GM20431 (cell line): Measurements from ENCODE around the gene PSME2.

Source experiments
- in situ Hi-C: fragments of 300-500 bp; cut with MseI, MboI; formaldehyde crosslinking; loops from one replicate; pipeline ENCODE4 v1.15.0; 2020; ENCODE audit warnings: low sequenced_read_pairs; ENCODE audit not compliant: unreplicated experiment

The PSME2 gene

DNA sequence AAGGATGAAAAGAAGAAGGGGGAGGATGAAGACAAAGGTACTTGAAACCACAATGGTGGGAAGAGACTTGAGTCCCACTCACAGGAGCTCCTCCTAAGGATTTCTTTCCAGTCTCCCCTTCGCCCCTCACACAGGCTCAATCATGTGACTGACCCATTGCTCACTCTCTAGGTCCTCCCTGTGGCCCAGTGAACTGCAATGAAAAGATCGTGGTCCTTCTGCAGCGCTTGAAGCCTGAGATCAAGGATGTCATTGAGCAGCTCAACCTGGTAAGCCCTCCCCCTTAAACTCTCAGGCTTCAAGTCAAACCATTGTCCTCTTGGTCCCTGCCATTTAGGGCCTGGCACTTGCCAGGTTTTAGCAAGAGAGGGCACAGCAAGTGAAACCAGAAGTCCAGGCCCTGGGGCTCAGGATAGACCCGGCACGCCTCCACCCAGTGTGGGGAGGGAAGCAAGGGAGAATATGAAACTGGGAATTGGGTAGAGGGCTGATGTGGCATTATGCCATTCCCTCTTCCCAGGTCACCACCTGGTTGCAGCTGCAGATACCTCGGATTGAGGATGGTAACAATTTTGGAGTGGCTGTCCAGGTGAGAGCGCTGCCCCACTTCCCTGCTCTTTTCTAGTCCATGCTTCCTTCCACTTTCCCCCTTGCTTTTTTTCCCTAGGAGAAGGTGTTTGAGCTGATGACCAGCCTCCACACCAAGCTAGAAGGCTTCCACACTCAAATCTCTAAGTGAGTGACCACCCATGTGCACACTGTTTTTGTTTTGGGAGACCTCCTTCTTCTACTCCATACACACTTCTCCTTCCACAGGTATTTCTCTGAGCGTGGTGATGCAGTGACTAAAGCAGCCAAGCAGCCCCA lies 8.6 kb downstream of the PSME2 start:
- in situ Hi-C loops = no loop called here

DNA sequence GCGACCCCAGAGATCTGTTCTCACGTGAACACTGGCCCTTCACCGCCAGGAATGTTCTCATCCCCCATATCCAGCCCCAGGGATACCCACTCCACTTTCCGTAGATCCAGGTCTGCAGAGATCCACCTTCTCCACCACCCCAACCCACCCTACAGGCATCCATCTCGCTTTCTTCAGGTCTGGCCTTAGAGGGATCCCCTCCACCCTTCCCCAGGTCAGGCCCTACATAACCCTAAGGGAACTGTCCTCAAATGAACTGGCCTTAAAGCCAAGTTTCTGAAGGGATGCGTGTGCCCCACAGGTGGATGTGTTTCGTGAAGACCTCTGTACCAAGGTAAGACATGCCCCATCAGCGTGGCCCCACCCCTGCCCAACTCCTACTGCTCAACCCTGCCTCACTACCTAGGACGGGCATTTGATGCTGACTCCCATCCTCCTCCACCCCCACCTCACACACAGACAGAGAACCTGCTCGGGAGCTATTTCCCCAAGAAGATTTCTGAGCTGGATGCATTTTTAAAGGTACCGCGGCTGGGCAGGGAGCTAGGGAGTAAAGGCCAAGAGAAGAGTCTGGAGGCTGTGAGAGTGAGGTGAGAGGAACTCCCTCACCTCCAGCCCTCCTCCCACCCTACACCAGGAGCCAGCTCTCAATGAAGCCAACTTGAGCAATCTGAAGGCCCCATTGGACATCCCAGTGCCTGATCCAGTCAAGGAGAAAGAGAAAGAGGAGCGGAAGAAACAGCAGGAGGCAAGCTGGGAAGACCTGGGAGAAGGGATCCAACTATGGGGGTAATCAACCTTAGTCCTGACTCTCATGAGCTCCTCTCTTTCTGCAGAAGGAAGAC lies 9.5 kb downstream of the PSME2 start:
- in situ Hi-C loops = no loop called here

DNA sequence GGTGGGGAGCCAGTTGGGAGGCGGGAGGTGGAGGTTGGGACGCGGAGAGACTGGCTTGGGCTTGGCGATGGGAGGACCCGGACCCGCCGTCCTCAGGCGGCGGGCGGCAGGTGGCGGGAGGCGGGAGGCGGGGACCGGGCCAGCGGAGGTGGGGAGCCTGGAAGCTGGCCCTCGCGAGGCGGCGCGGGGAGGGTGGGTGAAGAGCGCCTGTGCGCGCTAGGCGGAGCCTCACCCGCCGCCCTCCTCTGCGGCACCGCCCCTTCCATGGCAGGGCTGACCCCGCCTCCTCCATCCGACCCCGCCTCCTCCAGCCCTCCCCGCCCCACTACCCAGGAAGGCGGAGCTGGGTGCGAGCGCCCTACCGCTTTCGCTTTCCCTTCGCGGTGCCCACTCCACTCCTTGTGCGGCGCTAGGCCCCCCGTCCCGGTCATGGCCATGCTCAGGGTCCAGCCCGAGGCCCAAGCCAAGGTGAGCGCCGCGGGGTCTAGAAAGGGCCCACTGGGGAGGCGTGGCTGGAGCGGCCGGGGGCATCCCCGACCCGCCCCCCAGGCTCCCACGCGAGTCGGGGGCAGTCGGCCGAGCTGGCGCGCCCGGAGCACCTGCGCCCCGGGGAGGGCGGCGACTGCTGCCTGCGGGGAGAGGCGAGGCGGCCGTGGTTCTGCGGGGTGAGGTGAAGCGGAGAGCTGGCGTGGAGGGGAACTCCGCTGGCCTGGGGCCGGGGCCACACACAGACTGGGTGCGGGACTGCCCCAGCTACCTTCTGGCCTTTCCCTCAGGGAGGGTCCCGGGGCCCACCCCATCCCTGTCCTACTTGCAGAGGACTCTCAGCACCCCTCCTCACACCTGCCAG lies 10.4 kb downstream of the PSME2 start, which contains the start of gene PSME1:
Gene PSME1 (plus strand): TSS at position 361 of the 850 bp plus-strand sequence. CDS start 69 bp downstream, at position 430.
- in situ Hi-C loops = no loop called here

DNA sequence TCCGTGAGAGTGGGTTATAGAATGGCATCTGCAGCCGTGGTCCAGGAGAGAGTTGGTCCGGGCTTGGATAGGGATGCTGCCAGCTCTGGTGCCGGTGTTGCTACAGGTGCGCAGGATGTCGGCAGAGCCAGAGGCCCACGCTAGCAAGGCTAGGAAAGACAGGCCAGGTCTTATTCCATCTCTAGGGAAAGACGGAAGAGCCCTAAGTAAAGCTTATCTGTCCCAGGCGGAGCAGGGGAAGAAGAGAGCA lies 10.9 kb downstream of the PSME2 start:
- in situ Hi-C loops = no loop called here

- in situ Hi-C loops = no loop called here
Observed at GRCh38 chr14:24133735-24134134, 12.7 kb downstream of the PSME2 start.

- in situ Hi-C loops = no loop called here
Observed at GRCh38 chr14:24132976-24133375, 13.4 kb downstream of the PSME2 start.

DNA sequence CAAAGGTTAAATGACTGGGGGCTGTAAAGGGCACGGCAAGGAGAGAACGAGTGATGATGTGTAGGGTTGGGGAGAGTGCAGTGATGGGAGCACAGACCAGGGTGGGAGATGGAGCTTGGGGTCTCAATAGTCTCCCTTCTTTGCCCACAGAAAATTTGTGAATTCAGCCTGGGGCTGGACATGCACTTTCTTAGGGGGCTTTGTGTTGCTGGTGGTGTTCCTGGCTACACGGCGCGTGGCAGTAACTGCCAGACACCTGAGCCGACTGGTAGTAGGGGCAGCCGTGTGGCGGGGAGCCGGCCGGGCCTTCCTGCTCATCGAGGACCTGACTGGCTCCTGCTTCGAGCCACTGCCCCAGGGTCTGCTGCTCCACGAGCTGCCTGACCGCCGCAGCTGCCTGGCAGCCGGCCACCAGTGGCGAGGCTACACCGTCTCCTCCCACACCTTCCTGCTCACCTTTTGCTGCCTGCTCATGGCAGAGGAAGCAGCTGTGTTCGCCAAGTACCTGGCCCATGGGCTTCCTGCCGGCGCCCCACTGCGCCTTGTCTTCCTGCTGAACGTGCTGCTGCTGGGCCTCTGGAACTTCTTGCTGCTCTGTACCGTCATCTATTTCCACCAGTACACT lies 14.2 kb downstream of the PSME2 start:
- in situ Hi-C loops = no loop called here

DNA sequence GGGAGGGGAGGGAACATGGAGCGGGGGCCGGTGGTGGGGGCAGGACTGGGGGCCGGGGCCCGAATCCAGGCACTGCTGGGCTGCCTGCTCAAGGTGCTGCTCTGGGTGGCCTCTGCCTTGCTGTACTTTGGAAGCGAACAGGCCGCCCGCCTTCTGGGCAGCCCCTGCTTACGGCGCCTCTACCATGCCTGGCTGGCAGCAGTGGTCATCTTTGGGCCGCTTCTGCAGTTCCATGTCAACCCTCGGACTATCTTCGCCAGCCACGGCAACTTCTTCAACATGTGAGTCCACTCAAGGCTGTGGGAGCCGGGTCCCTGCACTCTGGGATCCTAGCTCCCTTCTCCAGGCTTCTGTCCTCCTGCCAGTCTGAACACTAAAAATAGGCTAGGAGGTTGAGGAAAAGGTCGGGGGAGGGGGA lies 14.9 kb downstream of the PSME2 start:
- in situ Hi-C loops = no loop called here

GRCh38 chr14:24130717-24131548 lies 15.5 kb downstream of the PSME2 start:
- in situ Hi-C loops = no loop called here

GRCh38 chr14:24130380-24130716 lies 16.1 kb downstream of the PSME2 start, which contains the start of gene FITM1:
Gene FITM1 (plus strand): TSS chr14:24130659. CDS start chr14:24131564, 905 bp downstream.
- in situ Hi-C loops = no loop called here

DNA sequence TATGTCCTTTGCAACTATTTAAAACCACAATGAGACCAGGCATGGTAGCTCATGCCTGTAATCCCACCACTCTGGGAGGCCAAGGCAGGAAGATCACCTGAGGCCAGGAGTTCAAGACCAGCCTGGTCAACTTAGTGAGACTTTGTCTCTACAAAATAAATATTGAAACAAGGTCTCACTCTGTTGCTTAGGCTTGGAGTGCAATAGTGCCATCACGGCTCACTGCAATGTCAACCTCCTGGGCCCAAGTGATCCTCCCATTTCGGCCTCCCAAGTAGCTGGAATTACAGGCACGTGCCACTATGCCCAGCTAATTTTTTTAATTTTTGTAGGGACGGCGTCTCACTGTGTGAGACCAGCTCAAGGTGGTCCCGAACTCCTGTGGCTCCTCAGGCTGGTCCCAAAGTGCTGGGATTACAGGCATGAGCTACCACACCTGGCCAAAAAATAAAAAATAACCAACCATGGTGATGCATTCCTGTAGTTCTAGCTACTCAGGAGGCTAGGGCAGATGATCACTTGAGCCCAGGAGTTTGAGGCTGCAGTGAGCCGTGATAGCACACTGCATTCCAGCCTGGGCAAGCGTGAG lies 16.9 kb downstream of the PSME2 start:
- in situ Hi-C loops = no loop called here

- in situ Hi-C loops = no loop called here
Observed at GRCh38 chr14:24127673-24128072, 18.7 kb downstream of the PSME2 start.

DNA sequence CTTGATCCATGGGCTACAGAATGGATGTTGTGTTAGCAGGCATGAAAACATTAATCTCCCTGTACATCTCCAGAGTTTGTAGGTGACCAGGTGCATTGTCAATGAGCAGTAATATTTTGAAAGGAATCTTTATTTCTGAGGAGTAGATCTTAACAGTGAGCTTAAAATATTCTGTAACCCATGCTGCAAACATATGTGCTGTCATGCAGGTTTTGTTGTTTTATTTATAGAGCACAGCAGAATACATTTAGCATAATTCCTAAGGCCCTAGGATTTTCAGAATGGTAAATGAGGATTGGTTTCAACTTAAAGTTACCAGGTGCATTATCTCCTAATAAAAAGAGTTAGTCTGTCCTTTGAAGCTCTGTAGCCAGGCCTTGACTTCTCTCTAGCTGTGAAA lies 19.5 kb downstream of the PSME2 start:
- in situ Hi-C loops = no loop called here

DNA sequence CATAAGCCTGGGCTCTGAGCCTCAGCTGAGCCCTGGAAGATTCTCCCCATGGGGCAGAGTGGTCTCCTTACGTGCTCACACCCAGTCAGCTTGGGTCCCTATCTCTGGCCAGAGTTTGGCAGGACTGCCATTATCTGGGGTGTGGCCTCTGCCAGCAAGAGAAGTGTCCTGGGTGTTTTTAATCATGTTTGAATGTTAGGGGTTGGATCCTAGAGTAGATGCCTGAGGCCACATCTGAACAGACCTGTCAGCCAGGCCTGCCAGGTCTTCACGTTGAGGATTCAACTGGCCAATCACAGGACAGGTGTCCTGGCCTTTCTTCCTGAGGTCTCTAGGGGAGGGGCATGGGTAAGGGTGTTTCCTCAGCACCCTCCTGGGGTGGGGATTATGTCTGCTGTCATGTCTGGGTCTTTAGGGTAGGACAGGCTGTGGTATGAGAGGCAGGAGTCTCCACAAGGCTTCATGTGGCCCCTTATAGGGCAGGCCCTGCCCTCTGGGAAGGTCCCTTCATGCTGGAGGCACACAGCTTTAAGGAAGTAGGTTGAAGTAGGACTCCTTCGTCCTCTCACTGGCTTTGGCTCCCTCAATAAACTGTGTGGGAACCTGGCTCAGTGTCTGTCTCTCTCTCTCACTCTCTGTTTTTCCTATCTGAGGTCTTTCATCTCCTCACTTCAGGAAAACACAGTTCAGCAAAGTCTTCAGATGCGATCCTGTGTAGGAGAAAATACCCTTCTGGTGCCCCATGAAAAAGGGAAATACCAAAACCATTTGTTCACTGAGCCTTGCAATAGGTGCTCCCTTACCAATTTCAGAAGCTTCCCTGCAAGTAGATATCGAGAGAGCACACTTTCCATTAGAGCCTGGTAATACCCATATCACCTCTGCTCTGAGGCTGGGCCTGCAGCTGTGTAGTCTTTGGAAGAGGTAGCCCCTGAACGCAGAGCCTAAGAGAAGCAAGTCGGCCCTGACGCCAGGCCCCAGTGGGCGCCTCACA lies 22.7 kb downstream of the PSME2 start:
- in situ Hi-C loops = no loop called here

DNA sequence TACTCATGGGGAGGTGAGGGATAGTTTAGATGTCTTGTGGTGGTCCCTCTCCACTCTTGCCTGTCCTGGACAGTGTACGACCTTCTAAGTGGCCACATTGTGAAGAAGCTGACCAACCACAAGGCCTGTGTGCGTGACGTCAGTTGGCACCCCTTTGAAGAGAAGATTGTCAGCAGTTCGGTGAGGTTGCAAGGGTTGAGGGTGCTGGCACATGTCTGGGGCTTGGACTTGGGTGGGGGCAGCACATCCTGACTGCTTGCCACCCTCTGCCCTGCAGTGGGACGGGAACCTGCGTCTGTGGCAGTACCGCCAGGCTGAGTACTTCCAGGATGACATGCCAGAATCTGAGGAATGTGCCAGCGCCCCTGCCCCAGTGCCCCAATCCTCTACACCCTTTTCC lies 23.5 kb downstream of the PSME2 start:
- in situ Hi-C loops = no loop called here

DNA sequence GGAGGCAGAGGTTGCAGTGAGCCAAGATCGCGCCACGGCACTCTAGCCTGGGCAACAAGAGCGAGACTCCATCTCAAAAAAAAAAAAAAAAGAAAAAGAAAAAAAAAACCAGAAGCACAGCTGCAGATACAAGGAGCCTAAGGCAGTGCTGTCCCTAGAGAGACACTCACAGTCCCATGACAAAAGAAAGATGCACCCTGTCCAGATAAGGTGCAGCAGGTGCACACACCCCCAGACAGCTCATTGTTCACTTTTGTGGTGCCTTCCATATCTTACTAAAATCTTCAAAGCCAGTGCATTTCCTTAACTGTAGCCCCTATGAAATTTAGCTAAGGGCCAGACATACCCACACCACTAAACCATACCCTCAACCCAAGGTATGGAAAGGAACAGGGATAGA lies 24.0 kb downstream of the PSME2 start:
- in situ Hi-C loops = no loop called here

- in situ Hi-C loops = no loop called here
Observed at GRCh38 chr14:24121210-24121609, 25.2 kb downstream of the PSME2 start.

- in situ Hi-C loops = no loop called here
Observed at GRCh38 chr14:24119691-24120090, 26.7 kb downstream of the PSME2 start.
